HCT116 (cell line): Measurements from ENCODE around the gene WFDC2. TPM values are rescaled to one million over a fixed set of nuclear protein-coding genes. Genes with fewer than 3 reads are reported as not detected.
A peak's percentile ranks its signal among the peaks of the same experiment; 100 is the strongest.
"Not testable (repeated sequence)": the region's sequence is repeated elsewhere in the genome, so short reads cannot be mapped to it uniquely, and the experiment has no call there.

Experiments used
- ATAC-seq: fragments of 200-7000 bp; cut with Tn5 transposase; 2 replicates; pipeline ENCODE4 v1.9.1; 2020; ENCODE audit warnings: mild to moderate bottlenecking, moderate library complexity
- BruUV-seq: library from RNA; stranded (reverse); fragments of 400-500 nt; replicated peaks from 2 replicates; lab custom pipeline; 2021; lab: Mats Ljungman, UMichigan
- CTCF ChIA-PET: fragments of 300-600 bp; sonication (Branson Sonifier 250); formaldehyde crosslinking; loops from one replicate; lab custom pipeline; 2021; ENCODE audit warnings: antibody characterized with exemption; lab: Charles Lee
- POLR2A ChIA-PET: fragments of 300-600, 350-600 bp; sonication (Branson Sonifier 250); formaldehyde crosslinking; loops from one replicate; lab custom pipeline; 2021; ENCODE audit warnings: antibody characterized with exemption; lab: Charles Lee
- RAD21 ChIA-PET, 2 experiments: fragments of 300-600 bp; sonication (Branson Sonifier 250); formaldehyde crosslinking; loops; one replicate each; lab custom pipeline; 2023; ENCODE audit warnings: low total read pairs in 2 of 2; ENCODE audit not compliant: uncharacterized antibody in 2 of 2, unreplicated experiment in 2 of 2, low non-redundant PET in 1 of 2; lab: Charles Lee
- DNase-seq: peaks from one replicate; pipeline ENCODE4 v3.0.0-alpha.2; 2010; ENCODE audit warnings: low read depth, low spot score
- H2AFZ ChIP-seq: fragments of 200-600 bp; shearing (Covaris generic), sonication (generic); 2 replicates; pipeline ENCODE4 v1.6.1; 2017; ENCODE audit warnings: low read depth, mixed run types, mixed read lengths, antibody characterized with exemption, low read length; ENCODE audit not compliant: poor library complexity, severe bottlenecking
- H3K27ac ChIP-seq: 2 replicates; pipeline ENCODE4 v1.5.1; 2012; ENCODE audit warnings: low read depth, low read length
- H3K27me3 ChIP-seq: fragments of 200-600 bp; sonication (generic); 2 replicates; pipeline ENCODE4 v1.6.1; 2016; ENCODE audit warnings: mixed run types, low read length, mixed read lengths; ENCODE audit not compliant: insufficient read depth
- H3K36me3 ChIP-seq, 2 experiments: fragments of 200-500 bp in 1 of 2; fragments of 200-600 bp in 1 of 2; sonication (Bioruptor generic) in 1 of 2; sonication (generic) in 1 of 2; 2 replicates each; pipeline versions ENCODE4 v1.5.1 to v1.6.1; 2014 to 2016; ENCODE audit warnings: low read length in 2 of 2, inconsistent platforms in 1 of 2, mixed read lengths in 1 of 2, mixed run types in 1 of 2; ENCODE audit not compliant: insufficient read depth in 2 of 2, control insufficient read depth in 1 of 2
- H3K4me1 ChIP-seq, 2 experiments: fragments of 200-600 bp in 1 of 2; sonication (generic) in 1 of 2; 2 replicates each; pipeline versions ENCODE4 v1.5.1 to v1.6.1; 2012 to 2017; ENCODE audit warnings: low read length in 2 of 2, inconsistent platforms in 1 of 2, mild to moderate bottlenecking in 1 of 2, mixed read lengths in 1 of 2, mixed run types in 1 of 2, moderate library complexity in 1 of 2; ENCODE audit not compliant: insufficient read depth in 2 of 2, control insufficient read depth in 1 of 2
- H3K4me2 ChIP-seq: fragments of 200-600 bp; sonication (generic); 2 replicates; pipeline ENCODE4 v1.6.1; 2017; ENCODE audit warnings: mixed run types, low read length, mixed read lengths
- H3K4me3 ChIP-seq, 2 experiments: fragments of 200-600 bp in 1 of 2; sonication (generic) in 1 of 2; replicated peaks in 1 of 2; 2 replicates each; pipeline ENCODE4 v1.5.1; 2011 to 2016; ENCODE audit warnings: low read length in 2 of 2, control low read depth in 1 of 2, low read depth in 1 of 2, mild to moderate bottlenecking in 1 of 2, mixed read lengths in 1 of 2, mixed run types in 1 of 2
- H3K79me2 ChIP-seq: fragments of 200-600 bp; sonication (generic); 2 replicates; pipeline ENCODE4 v1.6.1; 2017; ENCODE audit warnings: mild to moderate bottlenecking, mixed run types, low read length, moderate library complexity, mixed read lengths; ENCODE audit not compliant: insufficient read depth
- H3K9ac ChIP-seq: fragments of 200-600 bp; sonication (generic); 2 replicates; pipeline ENCODE4 v1.6.1; 2016; ENCODE audit warnings: low read length, mixed read lengths
- H3K9me2 ChIP-seq: fragments of 200-600 bp; sonication (generic), shearing (Covaris generic); 2 replicates; pipeline ENCODE4 v1.6.1; 2017; ENCODE audit warnings: mixed run types, mild to moderate bottlenecking, moderate library complexity; ENCODE audit not compliant: insufficient read depth
- H3K9me3 ChIP-seq, 2 experiments: fragments of 200-500 bp in 1 of 2; fragments of 200-600 bp in 1 of 2; sonication (Bioruptor generic) in 1 of 2; sonication (generic) in 1 of 2; 2 replicates each; pipeline ENCODE4 v1.6.1; 2014 to 2017; ENCODE audit warnings: low read length in 2 of 2, mixed read lengths in 2 of 2, inconsistent platforms in 1 of 2, low read depth in 1 of 2, mild to moderate bottlenecking in 1 of 2, mixed run types in 1 of 2, moderate library complexity in 1 of 2; ENCODE audit not compliant: control insufficient read depth in 1 of 2, insufficient read depth in 1 of 2
- H4K20me1 ChIP-seq: fragments of 200-600 bp; sonication (generic), shearing (Covaris generic); 2 replicates; pipeline ENCODE4 v1.6.1; 2017; ENCODE audit warnings: mixed run types, mild to moderate bottlenecking, moderate library complexity; ENCODE audit not compliant: insufficient read depth
- ATF3 ChIP-seq: IDR thresholded peaks from 2 replicates; pipeline ENCODE4 v1.6.1; 2012
- RAD21 ChIP-seq: IDR thresholded peaks from 2 replicates; pipeline ENCODE4 v1.6.1; 2012; ENCODE audit warnings: low read depth, mild to moderate bottlenecking
- ZBTB33 ChIP-seq: IDR thresholded peaks from 2 replicates; pipeline ENCODE4 v1.6.1; 2011; ENCODE audit warnings: mild to moderate bottlenecking, low read length, moderate library complexity; ENCODE audit not compliant: insufficient replicate concordance; ENCODE audit errors: extremely low read depth
- intact Hi-C: fragments of 100-400 bp; cut with micrococcal nuclease; formaldehyde crosslinking; loops from 2 replicates; pipeline ENCODE4 v1.10.0; 2022
- total RNA-seq: library from RNA; stranded (reverse); gene quantifications from one replicate; pipeline ENCODE4 v1.2.1, GENCODE V29; 2021; ENCODE audit not compliant: unreplicated experiment

WFDC2 gene
- total RNA-seq, 1 experiment from 2014 or later = 1.1 TPM

- Histone ChIP-seq H2AFZ (no peak overlapping the region), H3K4me3 (no peak overlapping the region), H3K4me2 (no peak overlapping the region), H3K27me3 (peaks cover 15% of the 10 kb centered on the region; the same call in 1 of the 2 replicates), H3K36me3 (no peaks in the 10 kb centered on the region), H3K9me3 (no peaks in the 10 kb centered on the region), H3K27ac (no peak overlapping the region), H3K9ac (no peak overlapping the region), H3K79me2 (no peaks in the 10 kb centered on the region), H3K4me1 (no peaks in the 10 kb centered on the region), H3K9me2 (no peaks in the 10 kb centered on the region), H4K20me1 (no peaks in the 10 kb centered on the region)
- no peak for ATAC-seq
- TF ChIP-seq ATF3 (no peak), ZBTB33 (no peak), RAD21 (peak; percentile 20; the same call in 1 of the 2 replicates)
- no peak for DNase-seq
- intact Hi-C loops = no loop called here
- no TSS peak for BruUV-seq
- ChIA-PET RAD21 (no interaction called here), POLR2A (no interaction called here), CTCF (no interaction called here)
Observed at GRCh38 chr20:45470937-45471336, 1.4 kb downstream of the WFDC2 start.

- H3K9ac ChIP-seq, H3K27me3 ChIP-seq, H3K36me3 ChIP-seq, H3K9me3 ChIP-seq, H3K4me1 ChIP-seq, H3K4me3 ChIP-seq, H2AFZ ChIP-seq, H3K79me2 ChIP-seq, intact Hi-C loops, RAD21 ChIA-PET, DNase-seq, H4K20me1 ChIP-seq, ATAC-seq, BruUV-seq, H3K4me2 ChIP-seq, H3K27ac ChIP-seq, POLR2A ChIA-PET, H3K9me2 ChIP-seq, CTCF ChIA-PET: not testable (repeated sequence)
Observed at GRCh38 chr20:45472286-45472685, 2.7 kb downstream of the WFDC2 start.

GRCh38 chr20:45477530-45478148 lies 8.1 kb downstream of the WFDC2 start:
- H4K20me1 ChIP-seq, H3K9me3 ChIP-seq, H3K79me2 ChIP-seq, H3K27ac ChIP-seq, POLR2A ChIA-PET, H3K36me3 ChIP-seq, intact Hi-C loops, H2AFZ ChIP-seq, H3K4me3 ChIP-seq, H3K27me3 ChIP-seq, ATAC-seq, RAD21 ChIA-PET, BruUV-seq, CTCF ChIA-PET, H3K4me2 ChIP-seq, H3K9ac ChIP-seq, DNase-seq, H3K4me1 ChIP-seq, H3K9me2 ChIP-seq: not testable (repeated sequence)
